Measurements from ENCODE around the gene MBD3L5.

DNA sequence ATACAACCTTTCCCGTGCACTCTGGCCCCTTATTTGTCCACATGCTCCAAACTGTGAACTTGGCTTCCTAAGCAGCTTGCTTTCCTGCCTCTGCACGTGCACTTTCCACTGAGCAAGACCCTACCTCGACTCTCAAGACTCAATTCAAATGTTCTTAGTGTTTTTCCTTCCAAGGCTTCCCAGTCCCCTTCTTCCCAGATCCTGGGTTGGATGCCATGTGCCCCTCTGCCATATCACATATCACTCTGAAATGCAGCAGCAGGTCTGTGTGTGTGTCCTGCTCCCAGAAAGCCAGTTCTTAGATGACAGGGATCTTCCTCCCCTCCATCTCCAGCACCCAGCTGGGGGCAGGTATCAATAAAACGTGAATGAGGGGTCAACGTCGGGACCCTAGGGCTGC is 42.2 kb downstream of the MBD3L5 start:
- TF ChIP-seq, protein P1, sequence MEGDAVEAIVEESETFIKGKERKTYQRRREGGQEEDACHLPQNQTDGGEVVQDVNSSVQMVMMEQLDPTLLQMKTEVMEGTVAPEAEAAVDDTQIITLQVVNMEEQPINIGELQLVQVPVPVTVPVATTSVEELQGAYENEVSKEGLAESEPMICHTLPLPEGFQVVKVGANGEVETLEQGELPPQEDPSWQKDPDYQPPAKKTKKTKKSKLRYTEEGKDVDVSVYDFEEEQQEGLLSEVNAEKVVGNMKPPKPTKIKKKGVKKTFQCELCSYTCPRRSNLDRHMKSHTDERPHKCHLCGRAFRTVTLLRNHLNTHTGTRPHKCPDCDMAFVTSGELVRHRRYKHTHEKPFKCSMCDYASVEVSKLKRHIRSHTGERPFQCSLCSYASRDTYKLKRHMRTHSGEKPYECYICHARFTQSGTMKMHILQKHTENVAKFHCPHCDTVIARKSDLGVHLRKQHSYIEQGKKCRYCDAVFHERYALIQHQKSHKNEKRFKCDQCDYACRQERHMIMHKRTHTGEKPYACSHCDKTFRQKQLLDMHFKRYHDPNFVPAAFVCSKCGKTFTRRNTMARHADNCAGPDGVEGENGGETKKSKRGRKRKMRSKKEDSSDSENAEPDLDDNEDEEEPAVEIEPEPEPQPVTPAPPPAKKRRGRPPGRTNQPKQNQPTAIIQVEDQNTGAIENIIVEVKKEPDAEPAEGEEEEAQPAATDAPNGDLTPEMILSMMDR (IDR thresholded peaks at IDR 0.05; ENCODE audit: low read length), result no peak
- TF ChIP-seq EZH2 (IDR thresholded peaks at IDR 0.05; ENCODE audit: borderline replicate concordance, low read length), result no peak

Measured in OCI-LY1 (cell line).